ENCODE data around the gene PPP1R3F.

DNA sequence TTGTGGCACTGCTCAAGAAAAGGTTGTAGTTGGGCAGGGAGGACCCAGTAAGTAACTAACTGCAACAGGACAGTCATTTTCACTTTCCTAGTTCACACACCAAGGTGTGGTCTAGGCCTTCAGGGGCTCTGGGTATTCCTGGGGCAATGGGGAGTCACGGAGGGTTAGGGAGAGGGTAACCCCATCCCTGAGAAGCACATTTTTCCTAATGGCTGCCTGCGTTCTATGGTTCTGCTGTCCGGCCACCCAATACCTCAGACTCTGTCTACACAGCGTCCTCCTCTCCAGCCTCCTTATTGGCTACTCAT, 937 bp upstream of the PPP1R3F start:
- TF ChIP-seq, protein P1, sequence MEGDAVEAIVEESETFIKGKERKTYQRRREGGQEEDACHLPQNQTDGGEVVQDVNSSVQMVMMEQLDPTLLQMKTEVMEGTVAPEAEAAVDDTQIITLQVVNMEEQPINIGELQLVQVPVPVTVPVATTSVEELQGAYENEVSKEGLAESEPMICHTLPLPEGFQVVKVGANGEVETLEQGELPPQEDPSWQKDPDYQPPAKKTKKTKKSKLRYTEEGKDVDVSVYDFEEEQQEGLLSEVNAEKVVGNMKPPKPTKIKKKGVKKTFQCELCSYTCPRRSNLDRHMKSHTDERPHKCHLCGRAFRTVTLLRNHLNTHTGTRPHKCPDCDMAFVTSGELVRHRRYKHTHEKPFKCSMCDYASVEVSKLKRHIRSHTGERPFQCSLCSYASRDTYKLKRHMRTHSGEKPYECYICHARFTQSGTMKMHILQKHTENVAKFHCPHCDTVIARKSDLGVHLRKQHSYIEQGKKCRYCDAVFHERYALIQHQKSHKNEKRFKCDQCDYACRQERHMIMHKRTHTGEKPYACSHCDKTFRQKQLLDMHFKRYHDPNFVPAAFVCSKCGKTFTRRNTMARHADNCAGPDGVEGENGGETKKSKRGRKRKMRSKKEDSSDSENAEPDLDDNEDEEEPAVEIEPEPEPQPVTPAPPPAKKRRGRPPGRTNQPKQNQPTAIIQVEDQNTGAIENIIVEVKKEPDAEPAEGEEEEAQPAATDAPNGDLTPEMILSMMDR (IDR thresholded peaks at IDR 0.05; ENCODE audit: low read depth, low read length, missing input control), result no peak
- no peak for TF ChIP-seq TAF1 (conservative IDR thresholded peaks at IDR 0.05)

All from liver (tissue), 3 donors.